Right ventricle myocardium superior (tissue), 1 donor: ENCODE data around the gene PCDHA4. TPM values are rescaled to one million over a fixed set of nuclear protein-coding genes. Genes with fewer than 3 reads are reported as not detected.
"Not testable (repeated sequence)": the region's sequence is repeated elsewhere in the genome, so short reads cannot be mapped to it uniquely, and the experiment has no call there.

Source experiments
- ATAC-seq: fragments of 200-7000 bp; cut with Tn5 transposase; one replicate; pipeline ENCODE4 v1.9.1; 2020; ENCODE audit warnings: mild to moderate bottlenecking; ENCODE audit not compliant: poor library complexity
- DNase-seq: peaks from one replicate; pipeline ENCODE4 v3.0.0-alpha.2; 2020
- intact Hi-C: fragments of 100-400 bp; cut with DNase I; formaldehyde crosslinking; loops from one replicate; pipeline ENCODE4 v1.11.2; 2022
- total RNA-seq: library from RNA; stranded (reverse); fragmentation: NEBNext Ultra II Directional; extraction: Animal tissue kit (Norgen Biotek cat#: 25700); gene quantifications from one replicate; pipeline ENCODE4 v1.2.1, GENCODE V29; 2021
- donor health status: DM: no; HTN: yes; CAD: no; lungs with severe emphysema.

The PCDHA4 gene
- total RNA-seq, 1 donor from 2014 or later: not detected

DNA sequence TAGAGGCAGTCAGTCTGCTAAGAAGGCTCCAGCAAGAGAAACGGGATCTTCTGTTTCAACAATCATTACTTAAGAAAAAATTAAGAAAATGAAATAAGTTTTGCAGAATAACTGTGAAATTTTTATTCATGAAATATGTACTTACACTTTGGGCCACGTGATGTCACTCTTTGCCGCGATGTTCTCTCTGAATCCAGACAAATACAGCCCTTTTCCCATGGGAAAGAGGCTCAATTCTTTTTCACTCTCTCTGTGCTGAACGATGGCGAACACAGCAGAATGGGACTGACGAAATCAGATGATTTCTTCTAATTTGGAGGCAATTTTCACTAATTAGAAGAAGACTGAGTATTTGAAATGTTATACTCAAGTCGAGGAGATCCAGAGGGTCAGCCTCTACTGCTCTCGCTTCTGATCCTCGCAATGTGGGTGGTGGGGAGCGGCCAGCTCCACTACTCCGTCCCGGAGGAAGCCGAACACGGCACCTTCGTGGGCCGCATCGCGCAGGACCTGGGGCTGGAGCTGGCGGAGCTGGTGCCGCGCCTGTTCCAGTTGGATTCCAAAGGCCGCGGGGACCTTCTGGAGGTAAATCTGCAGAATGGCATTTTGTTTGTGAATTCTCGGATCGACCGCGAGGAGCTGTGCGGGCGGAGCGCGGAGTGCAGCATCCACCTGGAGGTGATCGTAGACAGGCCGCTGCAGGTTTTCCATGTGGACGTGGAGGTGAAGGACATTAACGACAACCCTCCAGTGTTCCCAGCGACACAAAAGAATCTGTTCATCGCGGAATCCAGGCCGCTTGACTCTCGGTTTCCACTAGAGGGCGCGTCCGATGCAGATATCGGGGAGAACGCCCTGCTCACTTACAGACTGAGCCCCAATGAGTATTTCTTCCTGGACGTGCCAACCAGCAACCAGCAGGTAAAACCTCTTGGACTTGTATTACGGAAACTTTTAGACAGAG lies 41.6 kb downstream of the PCDHA4 start, which contains the start of gene PCDHA9:
TSS of gene PCDHA9 (plus strand) at position 244 of the 964 bp plus-strand sequence. CDS start at position 358, 114 bp downstream.
- DNase-seq, intact Hi-C loops, ATAC-seq: not testable (repeated sequence)

DNA sequence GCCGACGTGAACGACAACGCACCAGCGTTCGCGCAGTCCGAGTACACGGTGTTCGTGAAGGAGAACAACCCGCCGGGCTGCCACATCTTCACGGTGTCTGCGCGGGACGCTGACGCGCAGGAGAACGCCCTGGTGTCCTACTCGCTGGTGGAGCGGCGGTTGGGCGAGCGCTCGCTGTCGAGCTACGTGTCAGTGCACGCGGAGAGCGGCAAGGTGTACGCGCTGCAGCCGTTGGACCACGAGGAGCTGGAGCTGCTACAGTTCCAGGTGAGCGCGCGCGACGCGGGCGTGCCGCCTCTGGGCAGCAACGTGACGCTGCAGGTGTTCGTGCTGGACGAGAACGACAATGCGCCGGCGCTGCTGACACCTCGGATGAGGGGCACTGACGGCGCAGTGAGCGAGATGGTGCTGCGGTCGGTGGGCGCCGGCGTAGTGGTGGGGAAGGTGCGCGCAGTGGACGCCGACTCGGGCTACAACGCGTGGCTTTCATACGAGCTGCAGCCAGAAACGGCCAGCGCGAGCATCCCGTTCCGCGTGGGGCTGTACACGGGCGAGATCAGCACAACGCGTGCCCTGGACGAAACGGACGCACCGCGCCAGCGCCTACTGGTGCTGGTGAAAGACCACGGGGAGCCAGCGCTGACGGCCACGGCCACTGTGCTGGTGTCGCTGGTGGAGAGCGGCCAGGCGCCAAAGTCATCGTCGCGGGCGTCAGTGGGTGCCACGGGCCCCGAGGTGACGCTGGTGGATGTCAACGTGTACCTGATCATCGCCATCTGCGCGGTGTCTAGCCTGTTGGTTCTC lies 43.2 kb downstream of the PCDHA4 start:
- DNase-seq, ATAC-seq, intact Hi-C loops: not testable (repeated sequence)

DNA sequence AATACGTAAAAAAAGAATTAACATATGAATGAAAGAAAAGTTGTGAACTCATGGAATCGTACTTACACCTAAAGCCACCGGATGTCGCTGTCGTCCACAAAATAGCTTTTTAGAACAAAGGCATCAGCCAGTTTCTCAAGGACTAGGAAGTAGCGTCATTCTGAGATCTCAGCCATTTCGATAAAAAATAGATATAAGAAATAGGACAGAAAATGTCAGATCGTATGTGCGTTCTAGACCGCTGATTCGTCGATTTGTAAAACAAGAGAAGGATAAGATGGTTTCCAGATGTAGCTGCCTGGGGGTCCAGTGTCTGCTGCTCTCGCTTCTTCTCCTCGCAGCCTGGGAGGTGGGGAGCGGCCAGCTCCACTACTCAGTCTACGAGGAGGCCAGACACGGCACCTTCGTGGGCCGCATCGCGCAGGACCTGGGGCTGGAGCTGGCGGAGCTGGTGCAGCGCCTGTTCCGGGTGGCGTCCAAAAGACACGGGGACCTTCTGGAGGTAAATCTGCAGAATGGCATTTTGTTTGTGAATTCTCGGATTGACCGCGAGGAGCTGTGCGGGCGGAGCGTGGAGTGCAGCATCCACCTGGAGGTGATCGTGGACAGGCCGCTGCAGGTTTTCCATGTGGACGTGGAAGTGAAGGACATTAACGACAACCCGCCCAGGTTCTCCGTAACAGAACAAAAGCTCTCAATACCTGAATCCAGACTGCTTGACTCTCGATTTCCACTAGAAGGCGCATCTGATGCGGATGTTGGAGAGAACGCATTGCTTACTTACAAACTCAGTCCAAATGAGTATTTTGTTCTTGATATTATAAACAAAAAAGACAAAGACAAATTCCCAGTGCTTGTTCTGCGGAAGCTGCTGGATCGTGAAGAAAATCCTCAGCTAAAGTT lies 49.2 kb downstream of the PCDHA4 start, which contains the start of gene PCDHA10:
TSS of gene PCDHA10 (plus strand) at position 126 of the 903 bp plus-strand sequence. CDS start at position 278, 152 bp downstream.
- intact Hi-C loops: no loop called here

DNA sequence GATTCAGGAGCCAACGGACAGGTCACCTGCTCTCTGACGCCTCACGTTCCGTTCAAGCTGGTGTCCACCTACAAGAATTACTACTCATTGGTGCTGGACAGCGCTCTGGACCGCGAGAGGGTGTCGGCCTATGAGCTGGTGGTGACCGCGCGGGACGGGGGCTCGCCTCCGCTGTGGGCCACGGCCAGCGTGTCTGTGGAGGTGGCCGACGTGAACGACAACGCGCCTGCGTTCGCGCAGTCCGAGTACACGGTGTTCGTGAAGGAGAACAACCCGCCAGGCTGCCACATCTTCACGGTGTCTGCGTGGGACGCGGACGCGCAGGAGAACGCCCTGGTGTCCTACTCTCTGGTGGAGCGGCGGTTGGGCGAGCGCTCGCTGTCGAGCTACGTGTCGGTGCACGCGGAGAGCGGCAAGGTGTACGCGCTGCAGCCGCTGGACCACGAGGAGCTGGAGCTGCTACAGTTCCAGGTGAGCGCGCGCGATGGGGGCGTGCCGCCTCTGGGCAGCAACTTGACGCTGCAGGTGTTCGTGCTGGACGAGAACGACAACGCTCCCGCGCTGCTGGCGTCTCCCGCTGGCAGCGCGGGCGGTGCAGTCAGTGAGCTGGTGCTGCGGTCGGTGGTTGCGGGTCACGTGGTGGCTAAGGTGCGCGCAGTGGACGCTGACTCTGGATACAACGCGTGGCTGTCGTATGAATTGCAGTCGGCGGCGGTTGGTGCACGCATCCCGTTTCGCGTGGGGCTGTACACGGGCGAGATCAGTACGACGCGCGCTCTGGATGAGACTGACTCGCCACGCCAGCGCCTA lies 50.5 kb downstream of the PCDHA4 start:
- intact Hi-C loops: no loop called here
- ATAC-seq (no peak), DNase-seq (no peak)

More for the DNA sequence above, 49.2 kb downstream of the PCDHA4 start, which contains the start of gene PCDHA10:
- ATAC-seq (no peak), DNase-seq (no peak)

DNA sequence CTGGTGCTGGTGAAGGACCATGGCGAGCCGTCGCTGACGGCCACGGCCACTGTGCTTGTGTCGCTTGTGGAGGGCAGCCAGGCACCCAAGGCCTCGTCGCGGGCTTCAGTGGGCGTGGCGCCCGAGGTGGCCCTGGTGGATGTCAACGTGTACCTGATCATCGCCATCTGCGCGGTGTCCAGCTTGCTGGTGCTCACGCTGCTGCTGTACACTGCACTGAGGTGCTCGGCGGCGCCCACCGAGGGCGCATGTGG lies 51.0 kb downstream of the PCDHA4 start:
- intact Hi-C loops: no loop called here
- ATAC-seq: no peak
- no peak for DNase-seq

DNA sequence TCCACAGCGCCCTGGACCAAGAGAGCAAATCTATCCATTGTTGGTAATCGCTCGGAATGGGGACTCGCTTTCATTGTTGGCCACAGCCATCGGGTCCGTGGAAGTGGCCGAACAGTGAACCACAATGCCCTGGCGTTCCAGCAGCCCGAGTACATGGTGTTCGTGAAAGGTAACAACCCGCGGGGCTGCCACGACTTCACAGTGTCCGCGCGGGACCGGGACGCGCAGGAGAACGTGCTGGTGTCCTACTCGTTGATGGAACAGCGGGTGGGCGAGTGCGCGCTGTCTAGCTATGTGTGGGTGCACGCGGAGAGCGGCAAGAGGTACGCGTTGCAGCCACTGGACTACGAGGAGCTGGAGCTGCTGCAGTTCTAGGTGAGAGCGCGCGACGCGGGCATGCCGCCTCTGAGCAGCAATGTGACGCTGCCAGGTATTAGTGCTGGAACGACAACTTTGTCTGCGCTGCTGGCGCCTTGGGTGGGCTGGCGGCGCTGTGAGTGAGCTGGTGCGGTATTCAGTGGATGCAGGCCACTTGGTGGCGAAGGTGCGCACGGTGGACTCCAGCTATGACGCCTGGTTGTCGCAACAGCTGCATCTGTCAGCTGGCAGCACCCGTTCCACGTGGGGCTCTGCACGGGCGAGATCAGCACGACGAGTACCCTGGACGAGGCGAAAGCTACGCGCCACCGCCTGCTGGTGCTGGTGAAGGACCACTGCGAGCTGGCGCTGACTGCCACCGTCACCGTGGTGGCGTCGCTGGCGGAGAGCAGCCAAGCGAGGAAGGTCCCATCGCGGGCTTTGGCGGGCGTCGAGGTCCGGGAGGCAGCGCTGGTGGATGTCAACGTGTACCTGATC lies 55.8 kb downstream of the PCDHA4 start:
- ATAC-seq (no peak), DNase-seq (no peak)
- intact Hi-C loops: no loop called here

Other genes with a start within 250 kb of the PCDHA4 start
- gene SRA1, start 249.6 kb upstream of the PCDHA4 start, total RNA-seq: 23.1 TPM
- 10.2 TPM for gene APBB3, start 242.5 kb upstream of the PCDHA4 start, total RNA-seq
- 81.4 TPM for gene SLC35A4, start 242.2 kb upstream of the PCDHA4 start, total RNA-seq
- gene CD14, start 173.9 kb upstream of the PCDHA4 start, total RNA-seq: 37.7 TPM
- 4.0 TPM for gene TMCO6, start 167.6 kb upstream of the PCDHA4 start, total RNA-seq
- 155 TPM for gene NDUFA2, start 159.4 kb upstream of the PCDHA4 start, total RNA-seq
- 59.9 TPM for gene IK, start 159.2 kb upstream of the PCDHA4 start, total RNA-seq
- gene WDR55, start 142.2 kb upstream of the PCDHA4 start, total RNA-seq: 11.2 TPM
- gene DND1, start 133.5 kb upstream of the PCDHA4 start, total RNA-seq: 0.40 TPM
- gene HARS1, start 115.7 kb upstream of the PCDHA4 start, total RNA-seq: 33.4 TPM
- gene HARS2, start 115.6 kb upstream of the PCDHA4 start, total RNA-seq: 25.2 TPM
- 29.6 TPM for gene ZMAT2, start 106.6 kb upstream of the PCDHA4 start, total RNA-seq
- not detected for gene PCDHA1, start 20.9 kb upstream of the PCDHA4 start, total RNA-seq
- gene PCDHA2, start 12.2 kb upstream of the PCDHA4 start, total RNA-seq: not detected
- gene PCDHA3, start 6.0 kb upstream of the PCDHA4 start, total RNA-seq: not detected
- not detected for gene PCDHA5, start 14.5 kb downstream of the PCDHA4 start, total RNA-seq
- not detected for gene PCDHA6, start 20.9 kb downstream of the PCDHA4 start, total RNA-seq
- not detected for gene PCDHA7, start 27.2 kb downstream of the PCDHA4 start, total RNA-seq
- gene PCDHA8, start 34.1 kb downstream of the PCDHA4 start, total RNA-seq: not detected
- not detected for gene PCDHA9, start 41.3 kb downstream of the PCDHA4 start, total RNA-seq
- gene PCDHA10, start 48.8 kb downstream of the PCDHA4 start, total RNA-seq: 0.05 TPM
- gene PCDHA11, start 61.9 kb downstream of the PCDHA4 start, total RNA-seq: not detected
- gene PCDHA12, start 68.2 kb downstream of the PCDHA4 start, total RNA-seq: not detected
- gene PCDHA13, start 75.1 kb downstream of the PCDHA4 start, total RNA-seq: not detected
- gene PCDHAC1, start 119.2 kb downstream of the PCDHA4 start, total RNA-seq: 0.13 TPM
- gene PCDHAC2, start 159.4 kb downstream of the PCDHA4 start, total RNA-seq: 0.48 TPM
- gene PCDHB1, start 244.3 kb downstream of the PCDHA4 start, total RNA-seq: not detected